ENCODE measurements around the gene DYNLL1. TPM values are rescaled to one million over a fixed set of nuclear protein-coding genes. Genes with fewer than 3 reads are reported as not detected.

DYNLL1 gene
- total and polyA plus RNA-seq, 2 of the 13 experiments (the other 11 are each of a cell fraction or from before 2014, with no cell fraction given), result 271 to 294 TPM

GRCh38 chr12:120534203-120534702, 38.3 kb downstream of the DYNLL1 start, which contains the start of gene RNF10 (continued):
- TF ChIP-seq, protein P1, sequence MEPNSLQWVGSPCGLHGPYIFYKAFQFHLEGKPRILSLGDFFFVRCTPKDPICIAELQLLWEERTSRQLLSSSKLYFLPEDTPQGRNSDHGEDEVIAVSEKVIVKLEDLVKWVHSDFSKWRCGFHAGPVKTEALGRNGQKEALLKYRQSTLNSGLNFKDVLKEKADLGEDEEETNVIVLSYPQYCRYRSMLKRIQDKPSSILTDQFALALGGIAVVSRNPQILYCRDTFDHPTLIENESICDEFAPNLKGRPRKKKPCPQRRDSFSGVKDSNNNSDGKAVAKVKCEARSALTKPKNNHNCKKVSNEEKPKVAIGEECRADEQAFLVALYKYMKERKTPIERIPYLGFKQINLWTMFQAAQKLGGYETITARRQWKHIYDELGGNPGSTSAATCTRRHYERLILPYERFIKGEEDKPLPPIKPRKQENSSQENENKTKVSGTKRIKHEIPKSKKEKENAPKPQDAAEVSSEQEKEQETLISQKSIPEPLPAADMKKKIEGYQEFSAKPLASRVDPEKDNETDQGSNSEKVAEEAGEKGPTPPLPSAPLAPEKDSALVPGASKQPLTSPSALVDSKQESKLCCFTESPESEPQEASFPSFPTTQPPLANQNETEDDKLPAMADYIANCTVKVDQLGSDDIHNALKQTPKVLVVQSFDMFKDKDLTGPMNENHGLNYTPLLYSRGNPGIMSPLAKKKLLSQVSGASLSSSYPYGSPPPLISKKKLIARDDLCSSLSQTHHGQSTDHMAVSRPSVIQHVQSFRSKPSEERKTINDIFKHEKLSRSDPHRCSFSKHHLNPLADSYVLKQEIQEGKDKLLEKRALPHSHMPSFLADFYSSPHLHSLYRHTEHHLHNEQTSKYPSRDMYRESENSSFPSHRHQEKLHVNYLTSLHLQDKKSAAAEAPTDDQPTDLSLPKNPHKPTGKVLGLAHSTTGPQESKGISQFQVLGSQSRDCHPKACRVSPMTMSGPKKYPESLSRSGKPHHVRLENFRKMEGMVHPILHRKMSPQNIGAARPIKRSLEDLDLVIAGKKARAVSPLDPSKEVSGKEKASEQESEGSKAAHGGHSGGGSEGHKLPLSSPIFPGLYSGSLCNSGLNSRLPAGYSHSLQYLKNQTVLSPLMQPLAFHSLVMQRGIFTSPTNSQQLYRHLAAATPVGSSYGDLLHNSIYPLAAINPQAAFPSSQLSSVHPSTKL (CRISPR knock-in tag; IDR thresholded peaks at IDR 0.05), result no peak

GRCh38 chr12:120534703-120535655, 39.1 kb downstream of the DYNLL1 start:
- Histone ChIP-seq H3K9ac (ENCODE audit: insufficient read depth, low read depth, low read length) (peak overlapping the region; percentile 93), H3K4me1 (ENCODE audit: insufficient read depth, low read length) (peaks cover 37% of the 10 kb centered on the region), H3K36me3 (replicated peaks in 1 of 2; ENCODE audit: control insufficient read depth in 1 of 2, insufficient read depth in 2 of 2, low read length in 2 of 2) (peaks cover 2 to 6% of the 10 kb centered on the region in 2 experiments; a peak in 4 of 5 replicates), H3K27ac (ENCODE audit: extremely low read length, insufficient read depth, low read length) (peak overlapping the region; percentile 80), H2AFZ (ENCODE audit: low read length) (no peak overlapping the region), H3K4me2 (ENCODE audit: low read depth, low read length) (peak overlapping the region; percentile 87), H3K4me3 (replicated peaks in 1 of 3; ENCODE audit: insufficient read depth in 1 of 3, low read depth in 2 of 3, low read length in 3 of 3) (peak overlapping the region; percentile 72 to 95 (median 88)), H4K20me1 (ENCODE audit: insufficient read depth, low read length) (peaks cover 46% of the 10 kb centered on the region), H3K27me3 (ENCODE audit: control insufficient read depth in 1 of 2, insufficient read depth in 2 of 2, low read length in 2 of 2) (no peaks in the 10 kb centered on the region), H3K9me3 (ENCODE audit: low read length) (no peaks in the 10 kb centered on the region), H3K79me2 (ENCODE audit: insufficient read depth, low read length) (peaks cover 55% of the 10 kb centered on the region)
- ChIA-PET CTCF (ENCODE audit: low intra/inter-chr PET ratio, low total read pairs) (no interaction called here), POLR2A (interaction anchor here (0.6 to 3.0 kb wide), 8 partner anchors 9 to 98 kb away, joined by 3 to 14 read pairs (median 4); partner anchors contain the start of genes DYNLL1 and POP5)
- no peak for DNase-seq (ENCODE audit: low spot score)
- in situ Hi-C loops (cut with HindIII; ENCODE audit: extremely low pct_ligation_motif_present, low pct_unique_long_range_greater_than_20kb) (no loop called here), intact Hi-C loops (cut with micrococcal nuclease; ENCODE audit: unreplicated experiment) (loop anchor here (5.0 kb wide), 2 partner anchors 38 to 78 kb away; partner anchors contain the start of gene DYNLL1)
- WGBS (ENCODE audit: low lambda C conversion rate), result 1% methylated on average over 24 of the region's 52 CpGs
- BruUV-seq (replicated peaks), result no TSS peak
- peak; percentile 79 for ATAC-seq
- no peak for FAIRE-seq
- TF ChIP-seq ZNF547 (CRISPR knock-in tag; IDR thresholded peaks at IDR 0.05) (0 out of 2 replicates have a peak, but pooled peaks have one; percentile 21), ZNF138 (CRISPR knock-in tag; IDR thresholded peaks at IDR 0.05; ENCODE audit: low read depth) (no peak), ZMYM2 (CRISPR knock-in tag; IDR thresholded peaks at IDR 0.05) (no peak), CTCF (CRISPR knock-in tag; IDR thresholded peaks at IDR 0.05) (peak; percentile 23; the same call in 1 of the 2 replicates), NCOA1 (CRISPR knock-in tag; IDR thresholded peaks at IDR 0.05) (no peak), TAF1 (CRISPR knock-in tag; IDR thresholded peaks at IDR 0.05) (no peak), EEA1 (CRISPR knock-in tag; IDR thresholded peaks at IDR 0.05; ENCODE audit: borderline replicate concordance) (no peak), RCOR2 (CRISPR knock-in tag; IDR thresholded peaks at IDR 0.05) (no peak), ZNF773 (CRISPR knock-in tag; IDR thresholded peaks at IDR 0.05; ENCODE audit: borderline replicate concordance) (no peak), ZFX (CRISPR knock-in tag; IDR thresholded peaks at IDR 0.05; ENCODE audit: low read depth) (peak; percentile 79), TRIM24 (CRISPR knock-in tag; IDR thresholded peaks at IDR 0.05) (no peak), ZNF816 (CRISPR knock-in tag; IDR thresholded peaks at IDR 0.05; ENCODE audit: borderline replicate concordance) (no peak), KDM5A (IDR thresholded peaks at IDR 0.05; ENCODE audit: borderline replicate concordance, low read length) (no peak), EP300 (IDR thresholded peaks at IDR 0.05; ENCODE audit: low read depth in 2 of 2, low read length in 2 of 2) (no peak), EP300 (CRISPR knock-in tag; IDR thresholded peaks at IDR 0.05; ENCODE audit: borderline replicate concordance) (no peak)
